Endodermal cell (in vitro differentiated cells): ENCODE results near the gene CUX1. TPM values are rescaled to one million over a fixed set of nuclear protein-coding genes. Genes with fewer than 3 reads are reported as not detected.
A peak's percentile ranks its signal among the peaks of the same experiment; 100 is the strongest.

ENCODE experiments used
- DNase-seq: peaks from one replicate; pipeline ENCODE4 v3.0.0-alpha.2; 2017
- H3K27ac ChIP-seq: 2 replicates; pipeline ENCODE4 v1.5.1; 2013; ENCODE audit warnings: mild to moderate bottlenecking, low read depth, low read length, moderate library complexity
- H3K27me3 ChIP-seq: 2 replicates; pipeline ENCODE4 v1.6.1; 2013; ENCODE audit warnings: mild to moderate bottlenecking, low read length, moderate library complexity; ENCODE audit not compliant: insufficient read depth, control insufficient read depth, poor library complexity, severe bottlenecking
- H3K36me3 ChIP-seq: 2 replicates; pipeline ENCODE4 v1.7.0; 2013; ENCODE audit warnings: mild to moderate bottlenecking, low read length, moderate library complexity; ENCODE audit not compliant: control insufficient read depth, insufficient read depth
- H3K4me1 ChIP-seq: one replicate; pipeline ENCODE4 v1.7.0; 2013; ENCODE audit warnings: low read length; ENCODE audit not compliant: control insufficient read depth, insufficient read depth
- H3K4me3 ChIP-seq: 2 replicates; pipeline ENCODE4 v1.5.1; 2013; ENCODE audit warnings: mild to moderate bottlenecking, low read length, moderate library complexity
- H3K9ac ChIP-seq: 2 replicates; pipeline ENCODE4 v1.6.1; 2013; ENCODE audit warnings: mild to moderate bottlenecking, low read length, moderate library complexity; ENCODE audit not compliant: poor library complexity, severe bottlenecking; ENCODE audit errors: extremely low read depth
- H3K9me3 ChIP-seq: 2 replicates; pipeline ENCODE4 v1.6.1; 2013; ENCODE audit warnings: mild to moderate bottlenecking, low read length, moderate library complexity; ENCODE audit not compliant: control insufficient read depth
- H3K27ac Mint-ChIP-seq: 2 replicates; pipeline ENCODE4 v1.8.0; 2020; ENCODE audit warnings: mixed read lengths
- H3K27me3 Mint-ChIP-seq: 2 replicates; pipeline ENCODE4 v1.8.0; 2021; ENCODE audit warnings: mild to moderate bottlenecking, mixed read lengths; ENCODE audit not compliant: insufficient read depth
- H3K36me3 Mint-ChIP-seq: 2 replicates; pipeline ENCODE4 v1.8.0; 2020; ENCODE audit warnings: low read depth, mixed read lengths
- H3K4me1 Mint-ChIP-seq: 2 replicates; pipeline ENCODE4 v1.8.0; 2020; ENCODE audit warnings: mixed read lengths
- H3K4me3 Mint-ChIP-seq: 2 replicates; pipeline ENCODE4 v1.8.0; 2020; ENCODE audit warnings: mild to moderate bottlenecking, moderate library complexity, mixed read lengths
- H3K9me3 Mint-ChIP-seq: 2 replicates; pipeline ENCODE4 v1.8.0; 2020; ENCODE audit warnings: mild to moderate bottlenecking, mixed read lengths
- WGBS, 2 experiments: methylation state at CpG; one replicate each; pipeline versions ENCODE4 v1.1.5 to v1.1.7; 2013; ENCODE audit warnings: missing lambda C conversion rate in 2 of 2, mixed read lengths in 1 of 2; ENCODE audit not compliant: insufficient coverage in 1 of 2, insufficient read length in 1 of 2; 5-methylcytosine and 5-hydroxymethylcytosine counted together
- total RNA-seq, 2 donors: library from RNA; stranded (reverse); fragmentation: NEBNext Ultra II Directional in 1 of 2; extraction: Animal tissue kit (Norgen Biotek cat#: 25700) in 1 of 2; gene quantifications; 2 replicates in 1 of 2; 3 replicates in 1 of 2; pipeline ENCODE4 v1.2.1, GENCODE V29; 2021
- TF ChIP-seq, protein P1 (sequence below): fragments of 200-600 bp; sonication (generic); conservative IDR thresholded peaks from 2 replicates; pipeline ENCODE4 v1.5.0; 2021; ENCODE audit warnings: antibody characterized with exemption, mild to moderate bottlenecking

The CUX1 gene
- total RNA-seq, 2 donors from 2014 or later = 85.1 to 108 TPM

GRCh38 chr7:102318482-102318971 lies 501.1 kb downstream of the CUX1 start:
- DNase-seq = peak; percentile 67
- Histone ChIP-seq H3K4me1 (no peaks in the 10 kb centered on the region), H3K27me3 (no peaks in the 10 kb centered on the region), H3K27ac (peak overlapping the region; percentile 32), H3K9me3 (no peaks in the 10 kb centered on the region), H3K36me3 (no peaks in the 10 kb centered on the region), H3K4me3 (no peak overlapping the region), H3K9ac (no peak overlapping the region)
- H3K4me1 Mint-ChIP-seq = peaks cover 4% of the 10 kb centered on the region
- WGBS, 2 experiments = 92 to 100% methylated on average over 1 to 7 of the region's 7 CpGs
- no peaks in the 10 kb centered on the region for H3K9me3 Mint-ChIP-seq
- no peaks in the 10 kb centered on the region for H3K27me3 Mint-ChIP-seq
- no peak overlapping the region for H3K27ac Mint-ChIP-seq
- H3K4me3 Mint-ChIP-seq = no peak overlapping the region
- H3K36me3 Mint-ChIP-seq = peaks cover 7% of the 10 kb centered on the region
- TF ChIP-seq, protein P1, sequence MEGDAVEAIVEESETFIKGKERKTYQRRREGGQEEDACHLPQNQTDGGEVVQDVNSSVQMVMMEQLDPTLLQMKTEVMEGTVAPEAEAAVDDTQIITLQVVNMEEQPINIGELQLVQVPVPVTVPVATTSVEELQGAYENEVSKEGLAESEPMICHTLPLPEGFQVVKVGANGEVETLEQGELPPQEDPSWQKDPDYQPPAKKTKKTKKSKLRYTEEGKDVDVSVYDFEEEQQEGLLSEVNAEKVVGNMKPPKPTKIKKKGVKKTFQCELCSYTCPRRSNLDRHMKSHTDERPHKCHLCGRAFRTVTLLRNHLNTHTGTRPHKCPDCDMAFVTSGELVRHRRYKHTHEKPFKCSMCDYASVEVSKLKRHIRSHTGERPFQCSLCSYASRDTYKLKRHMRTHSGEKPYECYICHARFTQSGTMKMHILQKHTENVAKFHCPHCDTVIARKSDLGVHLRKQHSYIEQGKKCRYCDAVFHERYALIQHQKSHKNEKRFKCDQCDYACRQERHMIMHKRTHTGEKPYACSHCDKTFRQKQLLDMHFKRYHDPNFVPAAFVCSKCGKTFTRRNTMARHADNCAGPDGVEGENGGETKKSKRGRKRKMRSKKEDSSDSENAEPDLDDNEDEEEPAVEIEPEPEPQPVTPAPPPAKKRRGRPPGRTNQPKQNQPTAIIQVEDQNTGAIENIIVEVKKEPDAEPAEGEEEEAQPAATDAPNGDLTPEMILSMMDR = peak; percentile 53

DNA sequence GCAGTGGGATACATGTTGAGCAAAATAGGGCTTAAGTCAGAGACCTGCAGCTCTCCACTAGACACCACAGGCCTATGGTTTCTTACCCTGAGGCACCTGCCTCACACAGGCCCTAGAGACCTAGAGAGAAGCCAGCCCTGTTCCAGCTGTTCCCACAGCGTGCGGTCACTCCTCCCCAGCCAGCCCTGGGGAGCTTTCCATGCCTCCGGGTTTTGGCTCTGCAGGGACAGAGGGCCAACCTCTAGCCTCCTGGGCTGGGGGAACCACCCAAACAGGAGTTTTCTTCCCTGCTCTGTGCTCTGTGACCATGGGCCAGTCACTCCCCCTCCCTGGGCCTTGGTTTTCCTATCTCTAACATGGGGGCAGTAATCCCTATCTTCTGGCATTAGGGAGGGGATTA lies 502.2 kb downstream of the CUX1 start:
- 95% methylated on average over 3 of the region's 3 CpGs; no CpG with 5 or more reads in 1 of the 2 experiments for WGBS, 2 experiments
- TF ChIP-seq, protein P1 = no peak

DNA sequence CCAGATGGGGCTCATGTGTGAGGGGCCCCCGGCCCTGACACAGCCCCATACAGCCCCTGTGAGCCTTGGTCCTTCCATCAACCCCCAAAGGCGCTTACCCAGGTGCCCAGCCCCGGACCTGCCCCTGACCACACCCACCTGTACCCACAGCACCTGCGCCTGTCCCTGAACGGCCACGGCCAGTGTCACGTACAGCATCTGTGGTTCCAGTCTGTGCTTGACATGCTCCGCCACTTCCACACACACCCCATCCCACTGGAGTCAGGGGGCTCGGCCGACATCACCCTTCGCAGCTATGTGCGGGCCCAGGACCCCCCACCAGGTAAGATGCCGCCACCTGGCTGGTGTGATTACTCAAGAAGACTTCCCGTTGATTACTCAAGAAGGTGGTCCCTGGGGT lies 502.8 kb downstream of the CUX1 start:
- Mint-ChIP-seq H3K9me3 (no peaks in the 10 kb centered on the region), H3K36me3 (peaks cover 4% of the 10 kb centered on the region), H3K4me3 (no peak overlapping the region), H3K27me3 (no peaks in the 10 kb centered on the region), H3K4me1 (peaks cover 4% of the 10 kb centered on the region), H3K27ac (no peak overlapping the region)
- Histone ChIP-seq H3K4me3 (no peak overlapping the region), H3K4me1 (no peaks in the 10 kb centered on the region), H3K9me3 (no peaks in the 10 kb centered on the region), H3K36me3 (no peaks in the 10 kb centered on the region), H3K27me3 (no peaks in the 10 kb centered on the region), H3K27ac (no peak overlapping the region), H3K9ac (no peak overlapping the region)
- WGBS, 2 experiments = 90 to 94% methylated on average over 2 to 14 of the region's 14 CpGs
- TF ChIP-seq, protein P1 = no peak
- DNase-seq = no peak

More for the DNA sequence above, 502.2 kb downstream of the CUX1 start:
- Histone ChIP-seq H3K27me3 (no peaks in the 10 kb centered on the region), H3K27ac (no peak overlapping the region), H3K36me3 (no peaks in the 10 kb centered on the region), H3K9ac (no peak overlapping the region), H3K4me3 (no peak overlapping the region), H3K9me3 (no peaks in the 10 kb centered on the region), H3K4me1 (no peaks in the 10 kb centered on the region)
- H3K27ac Mint-ChIP-seq = no peak overlapping the region
- H3K36me3 Mint-ChIP-seq = peaks cover 7% of the 10 kb centered on the region
- H3K27me3 Mint-ChIP-seq = no peaks in the 10 kb centered on the region
- no peaks in the 10 kb centered on the region for H3K9me3 Mint-ChIP-seq
- H3K4me3 Mint-ChIP-seq = no peak overlapping the region
- peaks cover 4% of the 10 kb centered on the region for H3K4me1 Mint-ChIP-seq
- no peak for DNase-seq
